Measurements from ENCODE around the gene BCKDHA. TPM values are rescaled to one million over a fixed set of nuclear protein-coding genes. Genes with fewer than 3 reads are reported as not detected.

The BCKDHA gene
- polyA plus RNA-seq, 1 donor (not counting 4 experiments of a cell fraction or from before 2014, with no cell fraction given): 7.5 TPM

- peak overlapping the region; percentile 68 to 87 (median 86) for H3K4me3 ChIP-seq (ENCODE audit: control insufficient read depth in 2 of 3, extremely low read depth in 1 of 3, insufficient read depth in 2 of 3, low read depth in 1 of 3, low read length in 3 of 3)
- H2AFZ ChIP-seq (ENCODE audit: control insufficient read depth, low read length): peak overlapping the region; percentile 50
- H3K79me2 ChIP-seq (ENCODE audit: control insufficient read depth, insufficient read depth, low read length): peaks cover 37% of the 10 kb centered on the region
- H3K27ac ChIP-seq (ENCODE audit: control insufficient read depth, insufficient read depth, low read length): peak overlapping the region; percentile 69
- dilution Hi-C loops (cut with MboI; ENCODE audit: extremely low pct_ligation_motif_present, low sequenced_read_pairs): no loop called here
- no peaks in the 10 kb centered on the region for H3K27me3 ChIP-seq (ENCODE audit: control insufficient read depth, extremely low read depth, insufficient read depth, low read length)
- peaks cover 5% of the 10 kb centered on the region for H3K9me1 ChIP-seq (ENCODE audit: control insufficient read depth, extremely low read depth, insufficient read depth, low read length)
- peaks cover 3% of the 10 kb centered on the region for H4K20me1 ChIP-seq (ENCODE audit: control insufficient read depth, extremely low read depth, insufficient read depth, low read length)
- TF ChIP-seq CTCF (optimal IDR thresholded peaks at IDR 0.05 in 1 of 3, IDR thresholded peaks at IDR 0.05 in 1 of 3, conservative IDR thresholded peaks at IDR 0.05 in 1 of 3; ENCODE audit: extremely low read depth in 1 of 3, insufficient read depth in 2 of 3, low read length in 3 of 3) (no peak), EZH2 (IDR thresholded peaks at IDR 0.05; ENCODE audit: low read length) (no peak)
- no peak for DNase-seq (ENCODE audit: low read depth, low spot score)
- H3K9me3 ChIP-seq (ENCODE audit: control insufficient read depth, low read depth, low read length): no peaks in the 10 kb centered on the region
- H3K4me2 ChIP-seq (ENCODE audit: control insufficient read depth, extremely low read depth, insufficient read depth, low read depth, low read length): peak overlapping the region; percentile 99
- peak overlapping the region; percentile 77 for H3K9ac ChIP-seq (ENCODE audit: control insufficient read depth, extremely low read depth, insufficient read depth, low read length)
- H3K4me1 ChIP-seq (ENCODE audit: control insufficient read depth, extremely low read depth, insufficient read depth, low read length): peaks cover 7% of the 10 kb centered on the region
- no peak for FAIRE-seq
- H3K36me3 ChIP-seq (ENCODE audit: control insufficient read depth in 2 of 2, extremely low read depth in 1 of 2, insufficient read depth in 2 of 2, low read length in 2 of 2): peaks cover 2 to 18% of the 10 kb centered on the region in 2 experiments
Observed at GRCh38 chr19:41351339-41352245, 46.0 kb upstream of the BCKDHA start.

GRCh38 chr19:41352279-41352608 is 45.4 kb upstream of the BCKDHA start:
- Histone ChIP-seq H3K4me2 (ENCODE audit: control insufficient read depth, extremely low read depth, insufficient read depth, low read depth, low read length) (peak overlapping the region; percentile 99), H3K9me3 (ENCODE audit: control insufficient read depth, low read depth, low read length) (no peaks in the 10 kb centered on the region), H4K20me1 (ENCODE audit: control insufficient read depth, extremely low read depth, insufficient read depth, low read length) (peaks cover 3% of the 10 kb centered on the region), H3K27me3 (ENCODE audit: control insufficient read depth, extremely low read depth, insufficient read depth, low read length) (no peaks in the 10 kb centered on the region), H3K4me1 (ENCODE audit: control insufficient read depth, extremely low read depth, insufficient read depth, low read length) (peaks cover 7% of the 10 kb centered on the region), H2AFZ (ENCODE audit: control insufficient read depth, low read length) (peak overlapping the region; percentile 44), H3K9ac (ENCODE audit: control insufficient read depth, extremely low read depth, insufficient read depth, low read length) (peak overlapping the region; percentile 77), H3K36me3 (ENCODE audit: control insufficient read depth in 2 of 2, extremely low read depth in 1 of 2, insufficient read depth in 2 of 2, low read length in 2 of 2) (peaks cover 2 to 14% of the 10 kb centered on the region in 2 experiments), H3K4me3 (ENCODE audit: control insufficient read depth in 2 of 3, extremely low read depth in 1 of 3, insufficient read depth in 2 of 3, low read depth in 1 of 3, low read length in 3 of 3) (peak overlapping the region; percentile 68 to 87 (median 86)), H3K9me1 (ENCODE audit: control insufficient read depth, extremely low read depth, insufficient read depth, low read length) (peaks cover 5% of the 10 kb centered on the region), H3K79me2 (ENCODE audit: control insufficient read depth, insufficient read depth, low read length) (peaks cover 37% of the 10 kb centered on the region), H3K27ac (ENCODE audit: control insufficient read depth, insufficient read depth, low read length) (peak overlapping the region; percentile 69)
- FAIRE-seq (no peak), DNase-seq (ENCODE audit: low read depth, low spot score) (no peak)
- no peak for TF ChIP-seq CTCF (optimal IDR thresholded peaks at IDR 0.05 in 1 of 3, IDR thresholded peaks at IDR 0.05 in 1 of 3, conservative IDR thresholded peaks at IDR 0.05 in 1 of 3; ENCODE audit: extremely low read depth in 1 of 3, insufficient read depth in 2 of 3, low read length in 3 of 3)
- TF ChIP-seq EZH2 (IDR thresholded peaks at IDR 0.05; ENCODE audit: low read length): no peak
- dilution Hi-C loops (cut with MboI; ENCODE audit: extremely low pct_ligation_motif_present, low sequenced_read_pairs): no loop called here

All from keratinocyte (primary cell).